ENCODE data around the gene NIPAL3. TPM values are rescaled to one million over a fixed set of nuclear protein-coding genes. Genes with fewer than 3 reads are reported as not detected.
"Not testable (repeated sequence)": the region's sequence is repeated elsewhere in the genome, so short reads cannot be mapped to it uniquely, and the experiment has no call there.

The NIPAL3 gene
- total RNA-seq, 2 experiments from 2014 or later, result 43.4 to 46.9 TPM

DNA sequence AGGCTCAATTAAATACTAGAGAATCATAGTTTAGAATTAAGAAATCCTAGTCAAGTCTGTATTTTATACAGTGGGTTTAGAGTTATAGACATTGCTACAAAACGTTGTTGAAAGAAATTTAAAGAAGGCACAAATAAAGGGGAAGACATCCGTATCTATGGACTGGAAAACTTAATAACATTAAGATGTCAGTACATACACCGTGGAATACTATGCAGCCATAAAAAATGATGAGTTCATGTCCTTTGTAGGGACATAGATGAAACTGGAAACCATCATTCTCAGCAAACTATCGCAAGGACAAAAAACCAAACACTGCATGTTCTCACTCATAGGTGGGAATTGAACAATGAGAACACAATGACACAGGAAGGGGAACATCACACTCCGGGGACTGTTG, 104.7 kb downstream of the NIPAL3 start:
- DNase-seq; H3K27ac Mint-ChIP-seq; POLR2A ChIA-PET; H3K27me3 Mint-ChIP-seq (ENCODE audit: low read depth); ATAC-seq; H3K9me3 Mint-ChIP-seq (ENCODE audit: insufficient read depth); H3K4me3 Mint-ChIP-seq: not testable (repeated sequence)
- H3K4me1 Mint-ChIP-seq (ENCODE audit: low read depth), result peaks cover 15% of the 10 kb centered on the region
- peaks cover 55% of the 10 kb centered on the region for H3K36me3 Mint-ChIP-seq (ENCODE audit: low read depth)
- CTCF ChIA-PET, result interaction anchor here (0.6 kb wide), 1 partner anchor 105 kb away, joined by 3 read pairs; the partner anchor contains the start of gene NIPAL3

Other genes starting within 250 kb of the NIPAL3 start
- 1 to 10 TPM; 2.6 to 4.0 TPM for gene IFNLR1, start 228.5 kb upstream of the NIPAL3 start, total RNA-seq
- gene GRHL3, start 96.4 kb upstream of the NIPAL3 start, total RNA-seq, result not detected
- gene STPG1, start 2.0 kb upstream of the NIPAL3 start, total RNA-seq, result 1 to 10 TPM; 8.0 to 9.9 TPM
- gene RCAN3, start 87.0 kb downstream of the NIPAL3 start, total RNA-seq, result 10 to 100 TPM; 63.7 to 65.6 TPM
- gene NCMAP, start 140.3 kb downstream of the NIPAL3 start, total RNA-seq, result under 1 TPM in 1 of 2 experiments, not detected in 1; 0.05 TPM
- gene SRRM1, start 227.5 kb downstream of the NIPAL3 start, total RNA-seq, result 100 to 1,000 TPM; 189 to 207 TPM

Measured in activated CD8-positive, alpha-beta T cell treated with anti-CD3 and anti-CD28 coated beads, Interleukin-2, amount 10 ng/mL, durations not matched to agents 7 days and 5 days (primary cell).